Activated CD8-positive, alpha-beta memory T cell treated with anti-CD3 and anti-CD28 coated beads, Interleukin-2, amount 50 U/mL, for 1 hour (primary cell): ENCODE measurements around the gene PROP1.
"Not testable (repeated sequence)": the region's sequence is repeated elsewhere in the genome, so short reads cannot be mapped to it uniquely, and the experiment has no call there.

Source experiments
- DNase-seq: peaks from one replicate; pipeline ENCODE4 v3.0.0-alpha.2; 2020; ENCODE audit errors: extremely low read depth

The PROP1 gene

DNA sequence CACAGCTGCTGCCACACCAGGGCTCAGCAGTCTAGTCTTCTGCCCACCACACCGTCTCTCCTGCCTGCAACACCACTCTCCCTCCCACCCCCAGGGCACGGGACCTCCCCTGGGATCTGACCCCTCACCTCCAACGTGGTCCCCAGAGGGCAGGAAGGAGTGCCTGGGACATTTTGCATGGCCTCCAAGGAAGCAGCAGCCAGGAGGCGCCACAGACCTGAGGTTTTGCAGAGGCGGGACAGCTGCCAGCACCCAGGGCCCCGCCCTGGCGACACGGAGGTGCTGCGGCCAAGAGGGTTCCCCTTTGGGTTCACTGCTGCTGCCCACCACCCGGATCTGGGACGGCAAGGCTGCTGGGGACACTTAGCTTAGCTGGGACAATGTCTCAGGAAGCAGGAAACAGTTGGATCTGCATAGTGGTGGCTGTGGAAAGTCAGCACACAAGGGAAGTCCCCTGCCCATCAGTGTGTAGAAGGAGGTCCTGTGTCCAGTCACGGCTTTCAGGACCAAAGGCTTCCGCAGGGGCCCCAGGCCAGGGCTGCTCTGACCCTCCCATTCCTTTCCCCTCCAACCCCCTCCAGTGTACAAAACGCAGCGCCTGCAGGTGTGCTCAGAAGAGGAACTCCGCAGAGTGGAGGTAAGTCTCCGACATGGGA is 13.8 kb downstream of the PROP1 start:
- DNase-seq = no peak

DNA sequence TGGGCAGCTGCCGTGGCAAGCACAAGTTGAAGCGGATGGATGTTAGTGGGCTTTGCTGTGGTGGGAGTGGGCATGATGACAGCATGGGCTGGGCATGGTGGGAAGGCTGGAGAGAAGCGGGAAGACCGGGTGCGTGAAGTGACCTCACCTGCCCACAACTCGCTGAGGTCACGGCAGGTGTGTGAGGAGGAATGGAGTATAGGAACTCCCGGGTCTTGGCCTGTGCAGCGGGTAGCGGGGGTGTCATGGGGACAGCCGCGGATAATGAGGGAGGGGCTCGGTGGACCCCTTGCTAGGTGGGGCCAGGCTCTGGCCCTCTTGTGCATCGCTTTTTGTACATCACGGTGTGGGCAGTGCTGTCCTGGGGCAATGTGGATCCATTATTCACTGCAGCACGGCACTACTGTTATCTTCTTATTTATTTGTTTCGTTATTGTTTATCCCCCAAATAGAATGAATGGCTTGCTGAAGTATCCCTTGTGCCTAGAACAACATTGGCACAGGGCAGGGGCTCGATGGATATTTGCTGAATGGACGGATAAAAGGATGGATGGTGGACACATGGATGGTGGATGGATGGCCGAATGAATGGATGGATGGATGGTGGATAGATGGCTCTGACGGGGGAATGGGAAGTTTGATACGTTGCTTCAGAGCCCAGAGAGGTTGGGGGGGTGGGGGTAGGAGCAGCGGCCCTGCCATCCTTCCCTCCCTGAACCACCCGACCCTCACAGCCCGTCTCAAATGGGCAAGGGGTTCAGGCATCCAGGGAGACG is 14.6 kb downstream of the PROP1 start:
- no peak for DNase-seq

DNA sequence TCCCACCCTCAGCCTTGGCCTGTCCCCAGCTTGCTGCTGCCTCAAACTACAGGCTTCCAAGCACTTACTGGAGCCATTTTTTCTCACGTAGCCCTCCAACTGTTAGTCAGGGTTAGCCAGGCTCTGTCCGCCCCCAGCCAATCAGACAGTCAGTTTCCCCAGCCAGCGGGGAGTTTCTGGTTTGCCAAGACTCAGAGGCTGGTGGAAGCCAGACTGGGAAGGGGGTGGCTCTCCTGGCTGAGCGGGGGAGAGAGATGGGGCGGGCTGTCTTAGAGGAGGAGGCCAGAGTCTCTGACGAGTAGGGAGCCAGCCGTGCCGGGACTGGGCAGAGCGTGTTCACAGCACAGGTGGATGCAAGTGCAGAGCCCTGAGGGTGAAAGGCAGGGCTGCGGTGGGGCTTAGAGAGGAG is 15.3 kb downstream of the PROP1 start:
- no peak for DNase-seq

GRCh38 chr5:177977600-177977999 is 18.4 kb downstream of the PROP1 start:
- not testable (repeated sequence) for DNase-seq

DNA sequence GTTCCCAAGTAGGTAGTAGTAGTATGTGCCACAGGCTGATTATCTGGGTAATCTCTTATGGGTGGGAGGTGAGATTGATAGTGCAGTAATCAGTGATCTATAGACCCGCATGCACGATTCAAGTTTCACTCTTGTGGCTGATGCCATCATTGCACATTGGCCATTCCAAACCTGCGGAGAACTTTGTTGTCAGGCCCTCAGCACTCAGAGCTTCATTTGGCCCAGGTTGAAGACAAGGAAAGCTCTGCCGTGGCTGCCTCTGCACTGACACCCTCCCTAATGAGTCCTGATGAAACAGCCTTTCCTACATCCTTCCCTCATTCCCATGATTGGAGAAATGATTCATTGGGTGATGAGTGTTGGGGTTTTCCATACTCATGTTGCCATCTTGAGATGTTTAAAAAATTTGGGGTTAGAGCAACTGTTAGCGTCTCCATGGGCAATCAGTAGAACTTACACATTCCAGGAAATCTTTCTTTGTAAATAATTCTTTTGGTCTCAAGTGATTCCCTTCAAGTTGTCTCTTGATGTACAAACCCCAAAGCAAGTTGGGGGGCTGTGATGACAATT is 22.9 kb downstream of the PROP1 start:
- no peak for DNase-seq

DNA sequence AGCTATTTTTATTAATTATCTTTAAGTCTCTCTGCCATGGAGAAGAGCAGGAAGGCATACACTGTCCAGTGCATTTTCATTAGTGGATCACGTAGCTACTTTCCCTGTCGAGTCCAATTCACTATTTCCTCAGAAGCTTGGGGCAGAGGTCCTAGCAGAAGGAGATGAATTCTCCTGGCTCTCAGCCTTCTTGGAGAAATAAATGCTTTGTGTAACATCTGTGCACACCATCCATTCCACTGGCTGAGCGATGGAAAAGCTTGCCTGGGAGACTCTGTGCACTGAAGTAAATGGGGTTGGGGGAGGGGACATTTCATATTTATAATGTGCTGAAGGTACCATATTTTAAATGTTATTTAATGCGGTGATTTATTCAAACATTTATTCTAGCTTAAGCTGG is 23.4 kb downstream of the PROP1 start:
- no peak for DNase-seq

DNA sequence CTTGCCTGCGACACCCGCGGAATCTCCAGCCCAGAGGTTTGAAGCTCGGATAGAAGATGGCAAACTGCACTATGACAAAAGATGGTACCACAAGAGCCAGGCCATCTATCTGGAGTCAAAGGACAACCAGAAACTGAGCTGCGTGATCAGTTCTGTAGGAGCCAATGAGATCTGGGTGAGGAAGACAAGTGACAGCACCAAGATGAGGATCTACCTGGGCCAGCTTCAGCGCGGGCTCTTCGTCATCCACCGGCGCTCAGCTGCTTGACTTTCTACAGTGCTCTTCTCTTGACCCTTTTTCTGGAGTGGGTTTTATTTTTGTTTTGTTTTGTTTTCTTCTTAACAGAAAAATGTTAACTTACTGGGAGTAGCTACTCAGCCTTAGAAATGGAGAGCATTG is 24.0 kb downstream of the PROP1 start:
- DNase-seq = not testable (repeated sequence)

DNA sequence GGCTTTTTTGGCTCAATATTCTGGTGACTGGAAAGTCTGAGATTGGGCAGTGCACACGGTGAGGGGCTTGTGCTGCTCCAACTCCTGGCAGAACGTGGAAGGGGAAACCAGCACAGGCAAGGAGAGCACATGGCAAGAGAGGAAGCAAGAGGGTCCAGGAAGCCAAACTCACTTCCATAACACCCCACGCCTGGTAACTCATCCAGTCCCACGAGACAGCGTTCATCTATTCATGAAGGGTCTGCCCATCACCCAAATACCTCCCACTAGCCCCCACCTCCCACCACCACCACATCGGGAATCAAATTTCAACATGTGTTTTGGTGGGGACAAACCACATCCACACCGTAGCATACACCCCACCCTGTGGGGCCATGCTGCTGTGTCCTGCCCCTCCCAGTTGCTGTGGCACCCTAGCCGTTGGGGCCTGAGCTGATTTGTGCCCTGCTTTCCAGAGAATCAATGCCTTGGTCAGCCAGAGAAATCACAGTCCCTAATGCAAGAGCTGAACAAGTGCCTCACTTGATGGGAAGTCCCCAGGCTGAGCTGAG is 27.3 kb downstream of the PROP1 start:
- DNase-seq = no peak

DNA sequence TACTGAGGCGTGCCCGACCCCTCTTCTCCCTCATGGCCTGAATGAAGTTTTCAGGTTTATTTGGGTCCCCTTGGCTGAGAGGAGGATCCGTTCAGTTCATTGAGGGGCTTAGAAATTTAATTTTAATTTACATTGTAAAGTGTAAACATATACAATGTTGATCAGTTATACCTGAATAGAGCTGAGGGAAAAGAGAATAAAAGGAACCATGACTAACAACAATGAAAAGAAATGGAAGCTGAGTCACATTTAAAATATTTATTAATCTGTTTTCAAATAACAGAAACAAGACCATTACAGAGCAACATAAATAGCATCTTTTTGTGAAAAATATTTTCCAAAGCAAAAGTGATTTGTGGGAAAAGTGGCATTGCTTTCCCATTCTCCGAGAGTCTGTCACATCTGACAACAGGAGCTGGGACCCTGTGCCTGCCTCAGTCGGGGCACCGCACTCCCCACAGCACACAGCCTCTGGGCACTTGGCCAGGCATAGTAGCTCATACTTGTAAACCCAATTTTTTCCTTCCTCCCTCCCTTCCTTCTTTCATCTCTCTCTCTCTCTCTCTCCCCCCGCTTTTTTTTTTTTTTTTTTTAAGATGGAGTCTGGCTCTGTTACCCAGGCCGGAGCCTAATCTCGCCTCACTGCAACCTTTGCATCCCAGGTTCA is 28.7 kb downstream of the PROP1 start:
- no peak for DNase-seq

- no peak for DNase-seq
Observed at GRCh38 chr5:177966839-177967166, 29.2 kb downstream of the PROP1 start.

DNA sequence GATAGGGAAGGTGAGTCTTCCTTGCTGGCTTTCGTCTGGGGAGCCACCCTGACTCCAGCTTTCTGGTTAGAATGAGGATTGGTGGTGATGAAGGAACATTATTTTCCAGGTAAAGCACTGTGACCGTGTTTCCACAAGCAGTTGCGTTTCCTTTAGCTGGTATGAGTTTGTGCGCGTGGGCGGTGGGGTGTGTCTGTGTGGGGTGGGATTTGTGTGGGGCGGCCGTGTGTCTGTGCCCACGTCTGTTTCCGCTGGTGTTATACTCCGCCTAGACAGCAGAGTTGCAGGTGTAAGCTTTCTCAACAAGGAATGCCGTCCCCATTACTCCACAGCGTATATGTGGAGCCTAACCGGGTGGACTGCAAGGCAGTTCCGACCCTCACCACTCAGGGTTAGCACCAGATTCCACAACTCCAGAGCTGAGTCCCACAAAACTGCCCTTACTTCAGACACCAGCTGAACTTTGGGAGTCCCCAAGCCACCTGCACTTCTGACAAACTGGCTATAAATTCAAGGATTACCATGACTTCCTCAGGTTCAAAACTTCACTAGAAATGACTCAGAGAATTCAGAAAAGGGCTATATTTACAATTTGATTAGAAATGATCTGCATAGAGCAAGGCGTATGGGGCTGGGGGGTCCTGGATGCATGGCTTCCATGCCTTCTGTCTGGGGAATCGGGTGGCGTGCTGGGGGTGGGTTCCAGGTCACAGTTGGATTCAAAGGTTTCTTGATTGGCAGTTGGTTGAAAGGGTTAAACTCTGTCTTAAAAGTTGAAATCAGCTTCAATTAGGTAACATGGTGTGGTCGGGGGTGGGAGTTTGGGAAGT is 29.8 kb downstream of the PROP1 start:
- DNase-seq = no peak

GRCh38 chr5:177964471-177964870 is 31.6 kb downstream of the PROP1 start:
- DNase-seq = no peak

DNA sequence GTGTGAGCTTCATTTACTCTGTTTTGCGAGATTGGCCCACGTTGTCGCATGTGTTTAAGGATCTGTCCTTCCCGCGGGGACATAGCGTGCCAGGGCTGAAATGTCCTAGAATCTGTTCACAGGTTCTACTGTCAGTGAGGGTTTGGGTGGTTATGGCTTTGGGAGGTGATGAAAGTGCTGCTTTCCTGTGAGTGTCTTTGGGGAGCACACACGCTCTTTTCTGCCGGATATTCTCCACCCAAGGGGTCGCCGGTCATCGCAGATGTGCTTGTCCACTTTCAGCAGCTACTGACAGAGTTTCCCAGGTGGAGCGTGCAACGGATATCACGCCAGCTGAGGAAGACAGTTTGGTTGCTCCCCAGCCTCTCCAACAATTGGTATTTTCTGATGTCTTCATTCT is 32.1 kb downstream of the PROP1 start:
- no peak for DNase-seq

DNA sequence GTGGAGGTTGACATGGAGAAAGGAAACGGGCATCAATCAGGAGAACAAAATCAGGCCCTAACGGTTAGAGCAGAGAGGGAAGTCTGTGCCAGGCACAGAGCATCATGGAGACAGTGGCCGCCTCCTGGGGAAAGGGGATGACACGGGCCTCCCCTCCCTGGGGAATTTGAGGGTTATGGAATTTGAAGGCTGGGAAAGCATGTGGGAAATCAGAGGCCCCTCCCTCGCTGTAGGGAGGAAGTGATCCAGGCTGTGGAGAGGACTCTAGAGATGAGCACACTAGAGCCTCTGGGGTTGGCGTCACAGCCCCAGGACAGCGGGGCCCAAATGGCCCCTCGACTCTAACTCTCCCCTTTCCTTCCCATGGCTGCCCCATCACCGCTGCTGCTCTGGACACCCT is 36.7 kb downstream of the PROP1 start:
- DNase-seq = no peak

- no peak for DNase-seq
Observed at GRCh38 chr5:177958696-177959095, 37.3 kb downstream of the PROP1 start.

DNA sequence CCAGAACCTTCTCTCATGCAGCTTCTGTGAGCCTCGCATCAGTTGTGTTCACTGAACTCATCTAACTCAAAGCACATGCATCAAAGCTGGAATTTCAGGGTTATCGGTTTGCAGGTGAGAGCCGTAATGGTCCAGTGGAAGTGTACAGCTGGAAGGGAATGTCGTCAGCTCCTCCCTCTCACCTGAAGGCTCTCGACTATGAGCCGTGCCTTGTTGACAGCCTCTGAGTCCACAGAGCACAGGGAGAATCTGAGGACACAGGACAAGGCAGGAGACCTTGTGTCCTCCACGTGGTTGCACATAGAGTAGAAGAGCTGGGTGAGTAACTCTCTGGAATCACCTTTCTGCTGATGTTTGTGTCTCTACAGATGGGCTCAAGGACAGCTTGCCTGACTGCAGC is 38.8 kb downstream of the PROP1 start:
- DNase-seq = no peak

GRCh38 chr5:177953101-177953500 is 42.9 kb downstream of the PROP1 start:
- not testable (repeated sequence) for DNase-seq

- not testable (repeated sequence) for DNase-seq
Observed at GRCh38 chr5:177949656-177950055, 46.4 kb downstream of the PROP1 start.

DNA sequence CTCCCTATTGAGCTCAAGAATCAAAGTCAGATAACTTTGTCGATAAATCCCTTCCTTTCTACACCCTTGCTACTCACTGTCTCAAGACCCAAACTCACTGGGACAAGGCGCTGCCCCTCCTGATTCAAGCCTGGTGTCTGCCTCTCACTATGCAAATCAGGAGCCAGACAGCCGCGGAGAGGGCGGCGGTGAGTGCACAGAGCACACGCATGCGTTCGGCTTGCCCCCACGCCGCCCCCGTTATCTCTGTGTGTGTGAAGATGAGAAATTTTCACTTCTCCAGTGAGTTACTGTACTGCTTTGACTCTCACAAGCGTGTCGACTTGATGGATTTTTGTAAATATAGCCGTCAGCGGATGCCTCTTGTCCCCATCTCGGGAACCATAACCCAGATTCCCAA is 47.0 kb downstream of the PROP1 start:
- DNase-seq = not testable (repeated sequence)

DNA sequence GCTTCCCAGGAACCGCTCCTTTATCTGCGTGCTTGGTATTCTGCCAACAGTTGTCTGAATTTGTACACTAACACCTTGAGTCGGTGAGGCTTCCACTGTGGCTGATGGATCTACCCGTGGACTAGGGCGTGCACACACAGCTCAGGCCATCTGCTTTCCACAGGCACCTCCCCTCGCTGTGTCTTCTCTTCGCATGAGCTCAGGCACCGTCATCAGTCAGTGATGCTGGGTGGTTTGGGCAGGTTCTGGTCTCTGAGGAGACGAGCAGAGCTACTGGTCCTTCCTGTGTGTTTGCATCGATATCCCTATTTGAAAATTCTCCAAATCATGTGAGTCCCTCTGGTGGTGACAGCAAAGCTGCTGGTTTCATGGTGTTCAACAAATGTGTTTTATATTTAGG is 48.1 kb downstream of the PROP1 start:
- DNase-seq = not testable (repeated sequence)

GRCh38 chr5:177945601-177946283 is 50.3 kb downstream of the PROP1 start:
- DNase-seq = not testable (repeated sequence)
